ENCODE data around the gene ELK3. TPM values are rescaled to one million over a fixed set of nuclear protein-coding genes. Genes with fewer than 3 reads are reported as not detected.

The ELK3 gene
- polyA plus RNA-seq, 3 donors = 12.1 to 14.9 (median 14.6) TPM

Small RNAs within 50 kb of the gene (small RNA-seq; reads per million reads assigned to genes)
- gene RNU4-24P (ENCODE audit: insufficient read length, low read depth) = not detected

Other genes starting within 250 kb of the ELK3 start
- 10 to 100 TPM; 28.0 to 42.0 (median 29.2) TPM for gene HAL, start 198.0 kb upstream of the ELK3 start, polyA plus RNA-seq
- 100 to 1,000 TPM; 278 to 963 (median 647) TPM for gene LTA4H, start 158.8 kb upstream of the ELK3 start, polyA plus RNA-seq
- gene CDK17, start 206.1 kb downstream of the ELK3 start, polyA plus RNA-seq = 1 to 10 TPM; 3.6 to 6.9 (median 6.4) TPM

Measured in CD14-positive monocyte (primary cell).